HT-29 (cell line): ENCODE results near the gene NR6A1. TPM values are rescaled to one million over a fixed set of nuclear protein-coding genes. Genes with fewer than 3 reads are reported as not detected.

Experiments
- DNase-seq: peaks from one replicate; pipeline ENCODE4 v3.0.0-alpha.2; 2015; ENCODE audit warnings: low spot score
- small RNA-seq: library from RNA; depleted of rRNA; stranded (forward); fragments of <200 nt; gene quantifications from one replicate; pipeline ENCODE3, GENCODE V24; 2014
- total RNA-seq: library from RNA; depleted of rRNA; stranded (reverse); fragments of >200 nt; shearing (Covaris generic); gene quantifications from 2 replicates; pipeline ENCODE4 v1.2.3, GENCODE V29; 2014; rRNA removed

Gene NR6A1
- total RNA-seq, 1 experiment from 2014 or later = 4.7 TPM

- DNase-seq = no peak
These were observed 295.8 kb downstream of the NR6A1 start for GRCh38 chr9:124475158-124475867.

GRCh38 chr9:124474151-124474550 is 297.0 kb downstream of the NR6A1 start:
- DNase-seq = no peak

GRCh38 chr9:124473310-124473709 is 297.8 kb downstream of the NR6A1 start:
- DNase-seq = no peak

- DNase-seq = no peak
These were observed 298.3 kb downstream of the NR6A1 start for GRCh38 chr9:124472770-124473169.

DNA sequence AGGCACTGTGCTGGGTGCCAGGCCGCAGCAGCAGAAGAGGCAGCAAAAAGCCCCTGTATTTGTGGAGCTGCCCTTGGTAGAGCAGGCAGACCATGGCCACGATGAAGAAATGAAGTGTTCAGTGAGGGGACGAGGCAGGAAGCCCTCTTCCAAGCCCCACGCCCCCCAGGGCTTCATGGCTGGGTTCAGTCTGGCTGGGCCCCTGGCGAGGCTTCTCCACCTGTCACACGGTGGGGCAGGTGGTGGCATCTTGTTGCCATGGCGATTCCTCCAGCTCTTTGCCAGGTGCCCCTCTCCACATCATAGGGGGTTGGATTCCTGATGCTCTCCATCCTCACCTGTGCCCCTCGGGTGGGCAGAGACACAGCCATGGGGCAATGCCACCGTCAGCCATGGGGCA is 299.4 kb downstream of the NR6A1 start:
- no peak for DNase-seq

- DNase-seq = no peak
These were observed 300.4 kb downstream of the NR6A1 start for GRCh38 chr9:124470726-124471125.

GRCh38 chr9:124470306-124470705 is 300.8 kb downstream of the NR6A1 start:
- DNase-seq = no peak

GRCh38 chr9:124469011-124469832 is 301.9 kb downstream of the NR6A1 start:
- no peak for DNase-seq

- peak; percentile 39 for DNase-seq
These were observed 302.9 kb downstream of the NR6A1 start for GRCh38 chr9:124468061-124468740.

DNA sequence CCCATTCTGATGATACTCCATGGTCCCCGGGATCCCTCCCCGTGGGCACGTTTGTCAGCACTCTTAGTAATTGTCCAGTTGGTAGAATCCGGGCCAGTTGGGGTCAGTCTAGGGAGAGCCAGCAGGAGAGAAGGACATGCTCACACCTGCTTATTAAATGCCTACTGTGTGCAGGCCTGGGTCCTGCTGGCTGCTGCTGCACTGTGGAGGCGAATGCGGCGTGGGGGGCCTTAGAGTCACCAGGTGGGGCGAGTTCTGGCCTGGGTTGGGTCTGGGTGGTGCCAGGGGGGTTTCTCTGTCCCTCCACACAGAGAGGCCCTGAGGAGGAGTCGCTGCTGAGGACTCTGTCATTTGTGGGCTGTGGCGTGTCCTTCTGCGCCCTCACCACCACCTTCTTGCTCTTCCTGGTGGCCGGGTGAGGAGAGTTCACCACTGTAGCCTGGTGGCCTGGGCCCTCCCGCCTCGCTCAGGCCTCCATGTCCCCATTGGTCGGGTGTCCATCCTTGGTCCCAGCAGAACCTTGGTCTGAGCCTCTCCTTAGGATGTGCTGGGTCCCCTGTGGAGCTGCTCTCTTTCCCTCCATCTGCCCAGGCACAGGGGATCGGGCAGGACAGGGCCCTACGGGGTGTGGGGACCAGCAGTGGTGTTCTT is 303.6 kb downstream of the NR6A1 start:
- no peak for DNase-seq

Small RNA genes within 50 kb of the gene (small RNA-seq; reads per million reads assigned to genes)
- gene MIR181A2 (1.0 reads per million, percentile 35 among the genes with 10 or more reads in this experiment), gene MIR181B2 (4.7 reads per million, percentile 82 among the genes with 10 or more reads in this experiment), gene RN7SL302P (not detected)

Other genes starting within 250 kb of the NR6A1 start
- gene OLFML2A, start 5.8 kb upstream of the NR6A1 start, total RNA-seq = 0.21 TPM in 1 of 2 replicates, not detected in the other
- not detected in 2 replicates for gene WDR38, start 82.1 kb upstream of the NR6A1 start, total RNA-seq
- 3,028 and 3,073 TPM in 2 replicates for gene RPL35, start 90.6 kb upstream of the NR6A1 start, total RNA-seq
- 66.9 and 76.1 TPM in 2 replicates for gene ARPC5L, start 90.8 kb upstream of the NR6A1 start, total RNA-seq
- gene GOLGA1, start 169.8 kb upstream of the NR6A1 start, total RNA-seq = 5.0 and 5.4 TPM in 2 replicates